Measurements from ENCODE around the gene PLCB1.

GRCh38 chr20:8536262-8536618, 404.2 kb downstream of the PLCB1 start:
- TF ChIP-seq POLR2A (IDR thresholded peaks at IDR 0.05; ENCODE audit: low read depth), result no peak
- no peak for TF ChIP-seq CTCF (IDR thresholded peaks at IDR 0.05)

All from esophagus muscularis mucosa (tissue), 3 donors.